PC-3 (cell line): ENCODE data around the gene TJP3.

Experiments used
- CTCF ChIP-seq: fragments of 300-600 bp; sonication (generic); conservative IDR thresholded peaks from 2 replicates; pipeline ENCODE4 v1.5.1; 2017; ENCODE audit warnings: antibody characterized with exemption, low read depth, mild to moderate bottlenecking, low read length
- EZH2 ChIP-seq: fragments of 300-600 bp; sonication (generic); IDR thresholded peaks from one replicate; pipeline ENCODE4 v1.6.1; 2017; ENCODE audit warnings: antibody characterized with exemption, mild to moderate bottlenecking, low read length; ENCODE audit not compliant: unreplicated experiment
- EZH2phosphoT487 ChIP-seq: fragments of 300-600 bp; sonication (generic); IDR thresholded peaks from 2 replicates; pipeline ENCODE4 v1.6.1; 2018; ENCODE audit warnings: mild to moderate bottlenecking, antibody characterized with exemption, low read length, borderline replicate concordance

GRCh38 chr19:3783660-3784584 is 75.7 kb downstream of the TJP3 start:
- TF ChIP-seq EZH2 (no peak), EZH2phosphoT487 (no peak), CTCF (peak; percentile 47)
